Activated naive CD8-positive, alpha-beta T cell (primary cell): ENCODE measurements around the gene TMEM200C.
"Not testable (repeated sequence)": the region's sequence is repeated elsewhere in the genome, so short reads cannot be mapped to it uniquely, and the experiment has no call there.

Experiments
- H3K27ac Mint-ChIP-seq: one replicate; pipeline ENCODE4 v1.8.0; 2021; ENCODE audit warnings: mixed read lengths
- H3K27me3 Mint-ChIP-seq: one replicate; pipeline ENCODE4 v1.8.0; 2021; ENCODE audit warnings: mixed read lengths
- H3K36me3 Mint-ChIP-seq: one replicate; pipeline ENCODE4 v1.8.0; 2021; ENCODE audit warnings: mixed read lengths
- H3K4me1 Mint-ChIP-seq: one replicate; pipeline ENCODE4 v1.8.0; 2021; ENCODE audit warnings: low read depth, mixed read lengths
- H3K4me3 Mint-ChIP-seq: one replicate; pipeline ENCODE4 v1.8.0; 2021; ENCODE audit warnings: mild to moderate bottlenecking, mixed read lengths
- H3K9me3 Mint-ChIP-seq: one replicate; pipeline ENCODE4 v1.8.0; 2021; ENCODE audit warnings: low read depth, mixed read lengths

The TMEM200C gene

GRCh38 chr18:5872886-5873285 lies 22.4 kb downstream of the TMEM200C start:
- Mint-ChIP-seq H3K9me3 (no peaks in the 10 kb centered on the region), H3K27me3 (peaks cover 9% of the 10 kb centered on the region), H3K27ac (no peak overlapping the region), H3K4me3 (no peak overlapping the region), H3K4me1 (no peaks in the 10 kb centered on the region), H3K36me3 (no peaks in the 10 kb centered on the region)

- Mint-ChIP-seq H3K27me3 (peaks cover 6% of the 10 kb centered on the region), H3K36me3 (no peaks in the 10 kb centered on the region), H3K4me3 (no peak overlapping the region), H3K27ac (no peak overlapping the region), H3K9me3 (no peaks in the 10 kb centered on the region), H3K4me1 (no peaks in the 10 kb centered on the region)
These were observed 23.9 kb downstream of the TMEM200C start for GRCh38 chr18:5871426-5871825.

- H3K36me3 Mint-ChIP-seq = no peaks in the 10 kb centered on the region
These were observed 27.0 kb downstream of the TMEM200C start for GRCh38 chr18:5868218-5868854.

GRCh38 chr18:5865521-5865920 lies 29.8 kb downstream of the TMEM200C start:
- no peak overlapping the region for H3K4me3 Mint-ChIP-seq
- peaks cover 15% of the 10 kb centered on the region for H3K27me3 Mint-ChIP-seq
- no peaks in the 10 kb centered on the region for H3K4me1 Mint-ChIP-seq
- H3K36me3 Mint-ChIP-seq = no peaks in the 10 kb centered on the region
- no peak overlapping the region for H3K27ac Mint-ChIP-seq
- peaks cover 5% of the 10 kb centered on the region for H3K9me3 Mint-ChIP-seq

More at GRCh38 chr18:5868218-5868854, 27.0 kb downstream of the TMEM200C start:
- H3K27me3 Mint-ChIP-seq = peaks cover 10% of the 10 kb centered on the region
- H3K4me1 Mint-ChIP-seq = no peaks in the 10 kb centered on the region
- H3K4me3 Mint-ChIP-seq = no peak overlapping the region
- no peaks in the 10 kb centered on the region for H3K9me3 Mint-ChIP-seq
- no peak overlapping the region for H3K27ac Mint-ChIP-seq

GRCh38 chr18:5862127-5862526 lies 33.2 kb downstream of the TMEM200C start:
- H3K4me1 Mint-ChIP-seq, H3K36me3 Mint-ChIP-seq, H3K4me3 Mint-ChIP-seq, H3K27ac Mint-ChIP-seq: not testable (repeated sequence)
- Mint-ChIP-seq H3K9me3 (peaks cover 12% of the 10 kb centered on the region), H3K27me3 (peaks cover 19% of the 10 kb centered on the region)

- no peaks in the 10 kb centered on the region for H3K4me1 Mint-ChIP-seq
- peaks cover 18% of the 10 kb centered on the region for H3K27me3 Mint-ChIP-seq
- no peak overlapping the region for H3K27ac Mint-ChIP-seq
- no peaks in the 10 kb centered on the region for H3K36me3 Mint-ChIP-seq
- no peak overlapping the region for H3K4me3 Mint-ChIP-seq
- H3K9me3 Mint-ChIP-seq = peaks cover 8% of the 10 kb centered on the region
These were observed 38.1 kb downstream of the TMEM200C start for GRCh38 chr18:5857180-5857579.

GRCh38 chr18:5853253-5853652 lies 42.1 kb downstream of the TMEM200C start:
- Mint-ChIP-seq H3K27ac (no peak overlapping the region), H3K4me3 (no peak overlapping the region), H3K4me1 (no peaks in the 10 kb centered on the region), H3K9me3 (no peaks in the 10 kb centered on the region), H3K27me3 (peaks cover 18% of the 10 kb centered on the region), H3K36me3 (no peaks in the 10 kb centered on the region)

- H3K36me3 Mint-ChIP-seq = no peaks in the 10 kb centered on the region
- H3K4me1 Mint-ChIP-seq = no peaks in the 10 kb centered on the region
- H3K27me3 Mint-ChIP-seq = peaks cover 20% of the 10 kb centered on the region
- H3K9me3 Mint-ChIP-seq = no peaks in the 10 kb centered on the region
- H3K4me3 Mint-ChIP-seq = no peak overlapping the region
- H3K27ac Mint-ChIP-seq = no peak overlapping the region
These were observed 43.3 kb downstream of the TMEM200C start for GRCh38 chr18:5851998-5852397.

GRCh38 chr18:5842653-5843052 lies 52.7 kb downstream of the TMEM200C start:
- peaks cover 2% of the 10 kb centered on the region for H3K27me3 Mint-ChIP-seq
- H3K4me1 Mint-ChIP-seq = no peaks in the 10 kb centered on the region
- H3K4me3 Mint-ChIP-seq = no peak overlapping the region
- H3K36me3 Mint-ChIP-seq = no peaks in the 10 kb centered on the region
- no peak overlapping the region for H3K27ac Mint-ChIP-seq
- no peaks in the 10 kb centered on the region for H3K9me3 Mint-ChIP-seq

- Mint-ChIP-seq H3K9me3 (no peaks in the 10 kb centered on the region), H3K27ac (no peak overlapping the region), H3K4me1 (no peaks in the 10 kb centered on the region), H3K36me3 (no peaks in the 10 kb centered on the region), H3K27me3 (peaks cover 2% of the 10 kb centered on the region), H3K4me3 (no peak overlapping the region)
These were observed 53.8 kb downstream of the TMEM200C start for GRCh38 chr18:5841518-5841917.

- no peaks in the 10 kb centered on the region for H3K4me1 Mint-ChIP-seq
These were observed 54.8 kb downstream of the TMEM200C start for GRCh38 chr18:5840547-5840946.

GRCh38 chr18:5840025-5840424 lies 55.3 kb downstream of the TMEM200C start:
- no peak overlapping the region for H3K4me3 Mint-ChIP-seq
- no peaks in the 10 kb centered on the region for H3K36me3 Mint-ChIP-seq
- H3K4me1 Mint-ChIP-seq = no peaks in the 10 kb centered on the region
- H3K27ac Mint-ChIP-seq = no peak overlapping the region
- H3K27me3 Mint-ChIP-seq = peaks cover 2% of the 10 kb centered on the region
- H3K9me3 Mint-ChIP-seq = no peaks in the 10 kb centered on the region

More at GRCh38 chr18:5840547-5840946, 54.8 kb downstream of the TMEM200C start:
- H3K27me3 Mint-ChIP-seq = peaks cover 2% of the 10 kb centered on the region
- no peak overlapping the region for H3K4me3 Mint-ChIP-seq
- H3K36me3 Mint-ChIP-seq = no peaks in the 10 kb centered on the region
- H3K27ac Mint-ChIP-seq = no peak overlapping the region
- no peaks in the 10 kb centered on the region for H3K9me3 Mint-ChIP-seq

- H3K4me3 Mint-ChIP-seq = no peak overlapping the region
- no peaks in the 10 kb centered on the region for H3K9me3 Mint-ChIP-seq
- H3K36me3 Mint-ChIP-seq = no peaks in the 10 kb centered on the region
- no peak overlapping the region for H3K27ac Mint-ChIP-seq
- H3K4me1 Mint-ChIP-seq = no peaks in the 10 kb centered on the region
- H3K27me3 Mint-ChIP-seq = no peaks in the 10 kb centered on the region
These were observed 56.2 kb downstream of the TMEM200C start for GRCh38 chr18:5839102-5839501.
